HEK293 (cell line): ENCODE measurements around the gene UQCR11.

ENCODE experiments used
- CTCF ChIA-PET: fragments of 350-600 bp; formaldehyde crosslinking; extraction: SDS; loops from one replicate; lab custom pipeline; 2021; ENCODE audit warnings: antibody characterized with exemption; lab: Yijun Ruan, JAX
- POLR2A ChIA-PET: fragments of 300-600 bp; formaldehyde crosslinking; extraction: SDS; loops from one replicate; lab custom pipeline; 2020; ENCODE audit warnings: antibody characterized with exemption, inconsistent platforms; lab: Yijun Ruan, JAX
- H3K27ac ChIP-seq: fragments of 200-500 bp; sonication (Bioruptor generic); 2 replicates; pipeline ENCODE4 v1.5.1; 2014; ENCODE audit warnings: low read depth, low read length, control low read depth, inconsistent platforms; ENCODE audit errors: extremely low read depth
- H3K36me3 ChIP-seq, 2 experiments: fragments of 200-500 bp in 1 of 2; sonication (Bioruptor generic) in 1 of 2; 1 replicate in 1 of 2; 2 replicates in 1 of 2; pipeline ENCODE4 v1.5.1; 2014 to 2017; ENCODE audit warnings: inconsistent platforms in 2 of 2, low read length in 2 of 2; ENCODE audit not compliant: control insufficient read depth in 2 of 2, insufficient read depth in 1 of 2
- H3K4me1 ChIP-seq: fragments of 200-500 bp; sonication (Bioruptor generic); 2 replicates; pipeline ENCODE4 v1.5.1; 2014; ENCODE audit warnings: mild to moderate bottlenecking, low read length, inconsistent platforms; ENCODE audit not compliant: control insufficient read depth, insufficient read depth
- H3K4me3 ChIP-seq: 2 replicates; pipeline ENCODE4 v1.5.1; 2011; ENCODE audit warnings: low read depth, mild to moderate bottlenecking, control low read depth, low read length, moderate library complexity
- H3K9me3 ChIP-seq: fragments of 200-500 bp; sonication (Bioruptor generic); 2 replicates; pipeline ENCODE4 v1.5.1; 2014; ENCODE audit warnings: low read depth, low read length, inconsistent platforms; ENCODE audit not compliant: control insufficient read depth, insufficient read depth
- GLI2 ChIP-seq: fragments of 450-650 bp; formaldehyde crosslinking; IDR thresholded peaks from 2 replicates; pipeline ENCODE4; 2017; ENCODE audit warnings: missing biosample characterization, missing genetic modification characterization, low read depth, borderline replicate concordance
- GLIS1 ChIP-seq: fragments of 450-650 bp; formaldehyde crosslinking; IDR thresholded peaks from 2 replicates; pipeline ENCODE4 v1.5.1; 2016; ENCODE audit warnings: missing biosample characterization, missing genetic modification characterization
- HOXD13 ChIP-seq: sonication (generic); formaldehyde crosslinking; IDR thresholded peaks from 2 replicates; pipeline ENCODE4 v1.8.0; 2022; ENCODE audit warnings: missing genetic modification reagents, borderline replicate concordance
- KLF8 ChIP-seq: fragments of 450-650 bp; formaldehyde crosslinking; IDR thresholded peaks from 2 replicates; pipeline ENCODE4 v1.5.1; 2016; ENCODE audit warnings: missing biosample characterization, missing genetic modification characterization
- KLF9 ChIP-seq: fragments of 450-650 bp; formaldehyde crosslinking; IDR thresholded peaks from 2 replicates; pipeline ENCODE4 v1.5.1; 2016; ENCODE audit warnings: missing biosample characterization, missing genetic modification characterization, low read depth
- PBX3 ChIP-seq: sonication (generic); formaldehyde crosslinking; IDR thresholded peaks from 2 replicates; pipeline ENCODE4 v1.8.1; 2022; ENCODE audit warnings: mild to moderate bottlenecking, moderate library complexity, missing genetic modification reagents
- YY2 ChIP-seq: fragments of 450-650 bp; formaldehyde crosslinking; IDR thresholded peaks from 2 replicates; pipeline ENCODE4 v1.5.1; 2016; ENCODE audit warnings: missing biosample characterization, missing genetic modification characterization
- ZBTB1 ChIP-seq: fragments of 450-650 bp; formaldehyde crosslinking; IDR thresholded peaks from 2 replicates; pipeline ENCODE4 v1.5.1; 2016; ENCODE audit warnings: missing biosample characterization, missing genetic modification characterization
- ZBTB10 ChIP-seq: fragments of 450-650 bp; formaldehyde crosslinking; IDR thresholded peaks from 2 replicates; pipeline ENCODE4 v1.5.1; 2016; ENCODE audit warnings: missing biosample characterization, missing genetic modification characterization
- ZNF10 ChIP-seq: fragments of 450-650 bp; formaldehyde crosslinking; IDR thresholded peaks from 2 replicates; pipeline ENCODE4 v1.5.1; 2017; ENCODE audit warnings: missing biosample characterization, missing genetic modification characterization
- ZNF146 ChIP-seq: fragments of 450-650 bp; formaldehyde crosslinking; IDR thresholded peaks from 2 replicates; pipeline ENCODE4 v1.5.1; 2016; ENCODE audit warnings: missing biosample characterization, missing genetic modification characterization
- ZNF155 ChIP-seq: fragments of 450-650 bp; formaldehyde crosslinking; IDR thresholded peaks from 2 replicates; pipeline ENCODE4 v1.5.1; 2016; ENCODE audit warnings: missing biosample characterization, missing genetic modification characterization
- ZNF169 ChIP-seq: fragments of 450-650 bp; formaldehyde crosslinking; IDR thresholded peaks from 2 replicates; pipeline ENCODE4 v1.5.1; 2016; ENCODE audit warnings: missing biosample characterization, missing genetic modification characterization
- ZNF214 ChIP-seq: fragments of 450-650 bp; formaldehyde crosslinking; IDR thresholded peaks from 2 replicates; pipeline ENCODE4 v1.5.1; 2017; ENCODE audit warnings: missing biosample characterization, mild to moderate bottlenecking, missing genetic modification characterization, borderline replicate concordance
- ZNF23 ChIP-seq: fragments of 450-650 bp; formaldehyde crosslinking; IDR thresholded peaks from 2 replicates; pipeline ENCODE4 v1.5.1; 2016; ENCODE audit warnings: missing biosample characterization, missing genetic modification characterization, borderline replicate concordance
- ZNF24 ChIP-seq: fragments of 450-650 bp; formaldehyde crosslinking; IDR thresholded peaks from 2 replicates; pipeline ENCODE4 v1.5.1; 2016; ENCODE audit warnings: missing biosample characterization, missing genetic modification characterization
- ZNF324 ChIP-seq: fragments of 450-650 bp; formaldehyde crosslinking; IDR thresholded peaks from 2 replicates; pipeline ENCODE4 v1.5.1; 2016; ENCODE audit warnings: missing biosample characterization, missing genetic modification characterization
- ZNF423 ChIP-seq: fragments of 450-650 bp; formaldehyde crosslinking; IDR thresholded peaks from 2 replicates; pipeline ENCODE4 v1.5.1; 2016; ENCODE audit warnings: missing biosample characterization, missing genetic modification characterization
- ZNF544 ChIP-seq: fragments of 450-650 bp; formaldehyde crosslinking; IDR thresholded peaks from 2 replicates; pipeline ENCODE4 v1.5.0; 2017; ENCODE audit warnings: missing biosample characterization, missing genetic modification characterization
- ZNF548 ChIP-seq: fragments of 450-650 bp; formaldehyde crosslinking; IDR thresholded peaks from 2 replicates; pipeline ENCODE4 v1.5.1; 2016; ENCODE audit warnings: missing biosample characterization, missing genetic modification characterization
- ZNF596 ChIP-seq: fragments of 450-650 bp; IDR thresholded peaks from 2 replicates; pipeline ENCODE4 v1.5.0; 2018; ENCODE audit warnings: missing biosample characterization, mild to moderate bottlenecking, missing genetic modification characterization, moderate library complexity
- ZNF629 ChIP-seq: fragments of 450-650 bp; formaldehyde crosslinking; IDR thresholded peaks from 2 replicates; pipeline ENCODE4 v1.5.1; 2017; ENCODE audit warnings: missing biosample characterization, missing genetic modification characterization
- ZNF692 ChIP-seq: fragments of 450-650 bp; formaldehyde crosslinking; IDR thresholded peaks from 2 replicates; pipeline ENCODE4 v1.5.1; 2016; ENCODE audit warnings: missing biosample characterization, missing genetic modification characterization
- ZNF707 ChIP-seq: fragments of 450-650 bp; formaldehyde crosslinking; IDR thresholded peaks from 2 replicates; pipeline ENCODE4 v1.5.1; 2016; ENCODE audit warnings: missing biosample characterization, missing genetic modification characterization
- ZNF785 ChIP-seq: fragments of 450-650 bp; formaldehyde crosslinking; IDR thresholded peaks from 2 replicates; pipeline ENCODE4 v1.5.1; 2016; ENCODE audit warnings: missing biosample characterization, missing genetic modification characterization

UQCR11 gene

GRCh38 chr19:1592024-1592754 is 13.1 kb downstream of the UQCR11 start (continued):
- no peak for TF ChIP-seq ZNF785 (tag by site-specific recombination)
- no peak for TF ChIP-seq ZBTB1 (tag by site-specific recombination)
- no peak for TF ChIP-seq ZNF169 (tag by site-specific recombination)
- no peak for TF ChIP-seq ZNF23 (tag by site-specific recombination)
- TF ChIP-seq ZNF24 (tag by site-specific recombination): no peak
- no peak for TF ChIP-seq ZNF544 (tag by site-specific recombination)
- no peak for TF ChIP-seq ZNF707 (tag by site-specific recombination)
- no peak for TF ChIP-seq ZNF324 (tag by site-specific recombination)
- TF ChIP-seq ZNF692 (tag by site-specific recombination): peak; percentile 69
- peak; percentile 75; the same call in 1 of the 2 replicates for TF ChIP-seq ZBTB10 (tag by site-specific recombination)
- TF ChIP-seq PBX3 (CRISPR knock-in tag): 0 out of 2 replicates have a peak, but pooled peaks have one; percentile 58
- no peak for TF ChIP-seq ZNF10
- no peak for TF ChIP-seq ZNF155 (tag by site-specific recombination)
- no peak for TF ChIP-seq ZNF548 (tag by site-specific recombination)
- TF ChIP-seq ZNF596 (tag by site-specific recombination): no peak
- 0 out of 2 replicates have a peak, but pooled peaks have one; percentile 36 for TF ChIP-seq YY2 (tag by site-specific recombination)
- no peak for TF ChIP-seq ZNF214 (tag by site-specific recombination)

GRCh38 chr19:1591421-1592023 is 13.7 kb downstream of the UQCR11 start:
- Histone ChIP-seq H3K27ac (peak overlapping the region; percentile 100), H3K4me3 (peak overlapping the region; percentile 84), H3K36me3 (peaks cover 10 to 21% of the 10 kb centered on the region in 2 experiments; a peak in 2 of 3 replicates), H3K9me3 (no peaks in the 10 kb centered on the region), H3K4me1 (no peaks in the 10 kb centered on the region)
- POLR2A ChIA-PET: interaction anchor here (0.6 to 1.6 kb wide), 3 partner anchors 10 to 61 kb away, joined by 3 to 7 read pairs (median 6); partner anchors contain the start of genes TCF3 and UQCR11
- CTCF ChIA-PET: interaction anchor here (0.5 to 1.3 kb wide), 4 partner anchors 33 to 203 kb away, joined by 3 to 6 read pairs (median 4); no protein-coding TSS in a partner anchor
- no peak for TF ChIP-seq ZNF596 (tag by site-specific recombination)
- no peak for TF ChIP-seq KLF8 (tag by site-specific recombination)
- TF ChIP-seq ZNF629: no peak
- TF ChIP-seq ZNF423: no peak
- no peak for TF ChIP-seq GLI2 (tag by site-specific recombination)
- peak; percentile 60 for TF ChIP-seq GLIS1 (tag by site-specific recombination)
- TF ChIP-seq ZNF146 (tag by site-specific recombination): no peak
- no peak for TF ChIP-seq HOXD13 (CRISPR knock-in tag)
- TF ChIP-seq KLF9: 0 out of 2 replicates have a peak, but pooled peaks have one; percentile 0
